ENCODE measurements around the gene SLC13A3. TPM values are rescaled to one million over a fixed set of nuclear protein-coding genes. Genes with fewer than 3 reads are reported as not detected.

SLC13A3 gene
- total RNA-seq, 1 donor from 2014 or later, result 5.5 TPM

- no peak for DNase-seq (ENCODE audit: low read depth)
- no peak overlapping the region for H3K4me3 ChIP-seq (ENCODE audit: low read depth, low read length)
- no peak for FAIRE-seq
- H3K36me3 ChIP-seq (ENCODE audit: control insufficient read depth, insufficient read depth, low read length), result no peaks in the 10 kb centered on the region
- TF ChIP-seq CTCF (IDR thresholded peaks at IDR 0.05; ENCODE audit: insufficient read depth, low read length, severe bottlenecking), result no peak
- peaks cover 1% of the 10 kb centered on the region for H3K27me3 ChIP-seq (ENCODE audit: control insufficient read depth, insufficient read depth, low read length)
These were observed 81.3 kb downstream of the SLC13A3 start for GRCh38 chr20:46569961-46570360.

GRCh38 chr20:46568570-46569129 is 82.6 kb downstream of the SLC13A3 start:
- TF ChIP-seq CTCF (IDR thresholded peaks at IDR 0.05; ENCODE audit: insufficient read depth, low read length, severe bottlenecking), result no peak
- DNase-seq (ENCODE audit: low read depth) (peak; percentile 17), FAIRE-seq (no peak)
- Histone ChIP-seq H3K4me3 (ENCODE audit: low read depth, low read length) (no peak overlapping the region), H3K36me3 (ENCODE audit: control insufficient read depth, insufficient read depth, low read length) (no peaks in the 10 kb centered on the region), H3K27me3 (ENCODE audit: control insufficient read depth, insufficient read depth, low read length) (peaks cover 1% of the 10 kb centered on the region)

- no peak overlapping the region for H3K4me3 ChIP-seq (ENCODE audit: low read depth, low read length)
- no peaks in the 10 kb centered on the region for H3K36me3 ChIP-seq (ENCODE audit: control insufficient read depth, insufficient read depth, low read length)
- peaks cover 1% of the 10 kb centered on the region for H3K27me3 ChIP-seq (ENCODE audit: control insufficient read depth, insufficient read depth, low read length)
- TF ChIP-seq CTCF (IDR thresholded peaks at IDR 0.05; ENCODE audit: insufficient read depth, low read length, severe bottlenecking), result no peak
- no peak for FAIRE-seq
- no peak for DNase-seq (ENCODE audit: low read depth)
These were observed 85.1 kb downstream of the SLC13A3 start for GRCh38 chr20:46566125-46566524.

- Histone ChIP-seq H3K27me3 (ENCODE audit: control insufficient read depth, insufficient read depth, low read length) (peaks cover 1% of the 10 kb centered on the region), H3K36me3 (ENCODE audit: control insufficient read depth, insufficient read depth, low read length) (no peaks in the 10 kb centered on the region), H3K4me3 (ENCODE audit: low read depth, low read length) (no peak overlapping the region)
- FAIRE-seq (no peak), DNase-seq (ENCODE audit: low read depth) (no peak)
- TF ChIP-seq CTCF (IDR thresholded peaks at IDR 0.05; ENCODE audit: insufficient read depth, low read length, severe bottlenecking), result no peak
These were observed 86.9 kb downstream of the SLC13A3 start for GRCh38 chr20:46564241-46564957.

GRCh38 chr20:46563860-46564221 is 87.4 kb downstream of the SLC13A3 start:
- Histone ChIP-seq H3K27me3 (ENCODE audit: control insufficient read depth, insufficient read depth, low read length) (no peaks in the 10 kb centered on the region), H3K36me3 (ENCODE audit: control insufficient read depth, insufficient read depth, low read length) (no peaks in the 10 kb centered on the region), H3K4me3 (ENCODE audit: low read depth, low read length) (no peak overlapping the region)
- DNase-seq (ENCODE audit: low read depth) (no peak), FAIRE-seq (no peak)
- no peak for TF ChIP-seq CTCF (IDR thresholded peaks at IDR 0.05; ENCODE audit: insufficient read depth, low read length, severe bottlenecking)

All from bronchial epithelial cell (primary cell).